ENCODE measurements around the gene ATP1B2. TPM values are rescaled to one million over a fixed set of nuclear protein-coding genes. Genes with fewer than 3 reads are reported as not detected.

The ATP1B2 gene
- total and polyA plus RNA-seq, 9 of the 15 experiments (the other 6 are each of a cell fraction or from before 2014, with no cell fraction given): 0.23 to 6.0 (median 0.99) TPM

GRCh38 chr17:7685533-7686221 is 35.0 kb downstream of the ATP1B2 start (continued):
- no peak for TF ChIP-seq ZBTB12 (CRISPR knock-in tag; IDR thresholded peaks at IDR 0.05)
- no peak for TF ChIP-seq MGA (IDR thresholded peaks at IDR 0.05)
- TF ChIP-seq ZNF407 (IDR thresholded peaks at IDR 0.05; ENCODE audit: low read depth): no peak
- peak; percentile 60; the same call in 1 of the 2 replicates for TF ChIP-seq NCOA1 (IDR thresholded peaks at IDR 0.05; ENCODE audit: low read depth)
- TF ChIP-seq CSDE1 (IDR thresholded peaks at IDR 0.05): no peak
- TF ChIP-seq PCBP2 (IDR thresholded peaks at IDR 0.05; ENCODE audit: low read depth, low read length, poor library complexity, severe bottlenecking): no peak
